B cell (primary cell): ENCODE results near the gene STK17B. TPM values are rescaled to one million over a fixed set of nuclear protein-coding genes. Genes with fewer than 3 reads are reported as not detected.

Source experiments
- ATAC-seq: fragments of 200-7000 bp; cut with Tn5 transposase; one replicate; pipeline ENCODE4 v1.10.0; 2021; ENCODE audit warnings: low read depth, mild to moderate bottlenecking, moderate number of reproducible peaks, moderate library complexity
- CTCF ChIA-PET: fragments of 350-600 bp; sonication (Branson Sonifier 250); formaldehyde crosslinking; loops from one replicate; lab custom pipeline; 2021; ENCODE audit warnings: antibody characterized with exemption, inconsistent platforms; lab: Charles Lee
- POLR2A ChIA-PET: fragments of 350-600 bp; sonication (Branson Sonifier 250); formaldehyde crosslinking; loops from one replicate; lab custom pipeline; 2021; ENCODE audit warnings: antibody characterized with exemption; lab: Charles Lee
- DNase-seq: peaks from one replicate; pipeline ENCODE4 v3.0.0; 2013
- H2AFZ ChIP-seq: 2 replicates; pipeline ENCODE4 v1.6.1; 2012; ENCODE audit warnings: mild to moderate bottlenecking, low read depth, low read length; ENCODE audit not compliant: insufficient read depth, poor library complexity, severe bottlenecking
- H3K27ac ChIP-seq, 2 donors: 1 replicate in 1 of 2; 2 replicates in 1 of 2; pipeline ENCODE4 v1.5.1; 2012 to 2013; ENCODE audit warnings: low read length in 2 of 2, mild to moderate bottlenecking in 2 of 2, moderate library complexity in 1 of 2
- H3K27me3 ChIP-seq, 4 experiments: fragments of 200-600 bp in 1 of 4; sonication (generic) in 1 of 4; replicated peaks in 1 of 4; 1 replicate in 2 of 4; 2 replicates in 2 of 4; pipeline versions ENCODE4 v1.6.1 to v1.7.0; 2013 to 2016; ENCODE audit warnings: low read length in 3 of 4, mild to moderate bottlenecking in 2 of 4, mixed read lengths in 1 of 4, moderate library complexity in 1 of 4; ENCODE audit not compliant: insufficient read depth in 4 of 4, control insufficient read depth in 3 of 4; ENCODE audit errors: control extremely low read depth in 1 of 4
- H3K36me3 ChIP-seq, 2 experiments: replicated peaks in 1 of 2; 1 replicate in 1 of 2; 2 replicates in 1 of 2; pipeline versions ENCODE4 v1.6.1 to v1.7.1; 2013; ENCODE audit warnings: low read length in 1 of 2; ENCODE audit not compliant: insufficient read depth in 2 of 2, control insufficient read depth in 1 of 2; ENCODE audit errors: control extremely low read depth in 1 of 2, extremely low read depth in 1 of 2
- H3K4me1 ChIP-seq, 2 donors: fragments of 200-600 bp in 1 of 2; sonication (generic) in 1 of 2; 1 replicate in 1 of 2; 2 replicates in 1 of 2; pipeline versions ENCODE4 v1.5.1 to v1.6.1; 2013 to 2017; ENCODE audit warnings: low read length in 2 of 2; ENCODE audit not compliant: control insufficient read depth in 2 of 2, insufficient read depth in 2 of 2
- H3K4me2 ChIP-seq: replicated peaks from 2 replicates; pipeline ENCODE3; 2012; ENCODE audit warnings: mild to moderate bottlenecking, low read depth, low read length; ENCODE audit not compliant: poor library complexity, severe bottlenecking
- H3K4me3 ChIP-seq, 5 experiments: fragments of 200-600 bp in 1 of 5; sonication (generic) in 1 of 5; 1 replicate in 3 of 5; 2 replicates in 2 of 5; pipeline versions ENCODE4 v1.5.1 to v1.7.0; 2011 to 2016; ENCODE audit warnings: low read length in 4 of 5, mild to moderate bottlenecking in 4 of 5, low read depth in 2 of 5, control low read depth in 1 of 5, moderate library complexity in 1 of 5; ENCODE audit not compliant: insufficient read depth in 1 of 5; ENCODE audit errors: control extremely low read depth in 1 of 5, extremely low read depth in 1 of 5
- H3K79me2 ChIP-seq: fragments of 200-600 bp; sonication (generic); one replicate; pipeline ENCODE4 v1.6.0; 2016; ENCODE audit warnings: low read length; ENCODE audit not compliant: control insufficient read depth, insufficient read depth
- H3K9ac ChIP-seq: fragments of 200-600 bp; sonication (generic); 2 replicates; pipeline ENCODE4 v1.6.1; 2017; ENCODE audit warnings: mild to moderate bottlenecking, low read length, moderate library complexity
- H3K9me3 ChIP-seq, 3 donors: one replicate each; pipeline versions ENCODE4 v1.6.1 to v1.7.1; 2013; ENCODE audit warnings: low read length in 2 of 3; ENCODE audit not compliant: control insufficient read depth in 2 of 3, insufficient read depth in 1 of 3; ENCODE audit errors: control extremely low read depth in 1 of 3
- H4K20me1 ChIP-seq: 2 replicates; pipeline ENCODE4 v1.6.0; 2012; ENCODE audit warnings: mild to moderate bottlenecking, low read length; ENCODE audit not compliant: insufficient read depth, control insufficient read depth, poor library complexity, severe bottlenecking
- H3K27ac Mint-ChIP-seq: one replicate; pipeline ENCODE4 v1.8.0; 2021; ENCODE audit warnings: mixed read lengths
- H3K27me3 Mint-ChIP-seq: one replicate; pipeline ENCODE4 v1.8.0; 2021; ENCODE audit warnings: mixed read lengths
- H3K4me1 Mint-ChIP-seq: one replicate; pipeline ENCODE4 v1.8.0; 2021; ENCODE audit warnings: mixed read lengths
- H3K4me3 Mint-ChIP-seq: one replicate; pipeline ENCODE4 v1.8.0; 2021; ENCODE audit warnings: mixed read lengths
- H3K9me3 Mint-ChIP-seq: one replicate; pipeline ENCODE4 v1.8.0; 2022; ENCODE audit warnings: mixed read lengths; ENCODE audit not compliant: insufficient read depth
- EZH2 ChIP-seq: IDR thresholded peaks from 2 replicates; pipeline ENCODE4 v1.6.1; 2012; ENCODE audit warnings: borderline replicate concordance, low read depth, mild to moderate bottlenecking, moderate library complexity, low read length; ENCODE audit not compliant: insufficient read depth, poor library complexity, severe bottlenecking
- WGBS: methylation state at CpG from one replicate; pipeline ENCODE4 v1.1.5; 2013; ENCODE audit warnings: missing lambda C conversion rate; ENCODE audit not compliant: insufficient coverage; 5-methylcytosine and 5-hydroxymethylcytosine counted together
- intact Hi-C: fragments of 100-400 bp; cut with micrococcal nuclease; formaldehyde crosslinking; loops from one replicate; pipeline ENCODE4 v1.10.0; 2022
- polyA plus RNA-seq: library from polyadenylated mRNA; depleted of rRNA; stranded (reverse); fragments of >200 nt; gene quantifications from 2 replicates; pipeline ENCODE4 v1.2.3, GENCODE V29; 2012
- total RNA-seq, 2 donors: library from RNA; stranded (reverse); fragments of 120-200 nt in 1 of 2; gene quantifications; 1 replicate in 1 of 2; 2 replicates in 1 of 2; pipeline versions ENCODE4 v1.2.3 to v1.2.4, GENCODE V29; 2013 to 2022
- TF ChIP-seq, protein P1 (sequence below): fragments of 200-600 bp; IDR thresholded peaks from one replicate; pipeline ENCODE4 v1.8.0; 2022; ENCODE audit warnings: antibody characterized with exemption, mild to moderate bottlenecking

The STK17B gene
- total and polyA plus RNA-seq, 2 donors (not counting 1 experiment from before 2014, with no cell fraction given) = 120 to 249 TPM

DNA sequence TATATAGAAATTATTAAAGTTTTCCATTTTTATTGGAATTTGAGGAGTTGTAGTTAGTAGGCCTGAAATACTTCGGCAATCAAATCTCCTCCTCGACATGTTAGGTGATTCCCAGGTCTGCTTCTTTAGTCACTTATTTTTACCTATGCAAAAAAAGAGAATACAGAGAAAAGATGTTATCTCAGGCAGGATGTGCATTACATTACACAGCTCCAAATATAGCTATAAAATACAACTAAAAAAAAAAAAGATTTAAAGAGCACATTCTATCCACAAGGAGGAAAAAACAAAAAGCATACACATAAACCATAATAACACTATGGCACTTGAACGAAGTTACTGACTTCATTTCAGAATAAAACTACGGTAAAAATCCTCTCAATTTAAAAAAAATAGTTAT is 8.1 kb downstream of the STK17B start:
- no peak overlapping the region for H2AFZ ChIP-seq
- ChIA-PET POLR2A (interaction anchor here (0.5 to 2.0 kb wide), 5 partner anchors 7 to 974 kb away, joined by 3 to 7 read pairs (median 5); partner anchors contain the start of gene STK17B), CTCF (interaction anchor here (0.6 to 11.8 kb wide), 8 partner anchors 13 to 290 kb away, joined by 3 to 109 read pairs (median 4); no protein-coding TSS in a partner anchor)
- H3K4me3 ChIP-seq = peak overlapping the region in 1 of 5 experiments; percentile 37
- Mint-ChIP-seq H3K9me3 (no peaks in the 10 kb centered on the region), H3K4me3 (peak overlapping the region; percentile 56), H3K4me1 (peaks cover 71% of the 10 kb centered on the region), H3K27ac (peak overlapping the region; percentile 64), H3K27me3 (no peaks in the 10 kb centered on the region)
- H3K4me2 ChIP-seq = peak overlapping the region; percentile 76
- peak overlapping the region; percentile 47 for H3K9ac ChIP-seq
- no peaks in the 10 kb centered on the region for H3K27me3 ChIP-seq
- DNase-seq (no peak), ATAC-seq (no peak)
- intact Hi-C loops = no loop called here
- peaks cover 70 to 85% of the 10 kb centered on the region in 2 donors for H3K4me1 ChIP-seq
- H3K9me3 ChIP-seq = no peaks in the 10 kb centered on the region
- peak overlapping the region; percentile 51 to 96 for H3K27ac ChIP-seq
- TF ChIP-seq, protein P1, sequence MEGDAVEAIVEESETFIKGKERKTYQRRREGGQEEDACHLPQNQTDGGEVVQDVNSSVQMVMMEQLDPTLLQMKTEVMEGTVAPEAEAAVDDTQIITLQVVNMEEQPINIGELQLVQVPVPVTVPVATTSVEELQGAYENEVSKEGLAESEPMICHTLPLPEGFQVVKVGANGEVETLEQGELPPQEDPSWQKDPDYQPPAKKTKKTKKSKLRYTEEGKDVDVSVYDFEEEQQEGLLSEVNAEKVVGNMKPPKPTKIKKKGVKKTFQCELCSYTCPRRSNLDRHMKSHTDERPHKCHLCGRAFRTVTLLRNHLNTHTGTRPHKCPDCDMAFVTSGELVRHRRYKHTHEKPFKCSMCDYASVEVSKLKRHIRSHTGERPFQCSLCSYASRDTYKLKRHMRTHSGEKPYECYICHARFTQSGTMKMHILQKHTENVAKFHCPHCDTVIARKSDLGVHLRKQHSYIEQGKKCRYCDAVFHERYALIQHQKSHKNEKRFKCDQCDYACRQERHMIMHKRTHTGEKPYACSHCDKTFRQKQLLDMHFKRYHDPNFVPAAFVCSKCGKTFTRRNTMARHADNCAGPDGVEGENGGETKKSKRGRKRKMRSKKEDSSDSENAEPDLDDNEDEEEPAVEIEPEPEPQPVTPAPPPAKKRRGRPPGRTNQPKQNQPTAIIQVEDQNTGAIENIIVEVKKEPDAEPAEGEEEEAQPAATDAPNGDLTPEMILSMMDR = no peak
- no peak for TF ChIP-seq EZH2
- peaks cover 100% of the 10 kb centered on the region for H3K79me2 ChIP-seq
- H3K36me3 ChIP-seq = peaks cover 5 to 53% of the 10 kb centered on the region in 2 experiments
- H4K20me1 ChIP-seq = peaks cover 49% of the 10 kb centered on the region
- no CpG with 5 or more reads among the region's 4 CpGs for WGBS

DNA sequence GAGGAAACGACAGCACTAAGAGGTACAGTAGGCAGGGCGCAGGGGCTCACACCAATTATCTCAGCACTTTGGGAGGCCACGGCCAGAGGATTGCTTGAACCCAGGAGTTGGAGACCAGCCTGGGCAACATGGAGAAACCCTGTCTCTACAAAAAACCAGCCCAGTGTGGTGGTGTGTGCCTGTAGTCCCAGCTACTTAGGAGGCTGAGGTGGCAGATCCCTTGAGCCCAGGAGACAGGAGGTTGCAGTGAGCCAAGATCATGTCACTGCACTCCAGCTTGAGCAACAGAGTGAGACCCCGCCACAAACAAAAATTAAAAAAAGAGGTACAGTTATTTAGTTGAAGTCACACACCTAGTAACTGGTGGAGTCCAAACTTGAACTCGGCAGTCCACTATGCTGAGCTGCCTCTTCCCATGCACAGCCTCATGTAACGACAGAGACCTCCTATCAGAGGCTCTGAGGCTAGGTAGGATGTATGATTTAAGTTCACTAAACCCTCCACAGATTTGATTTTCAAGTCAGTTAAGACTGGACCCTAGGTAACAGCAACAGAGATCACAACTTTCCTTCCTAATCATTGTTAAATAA is 8.7 kb downstream of the STK17B start:
- POLR2A ChIA-PET = interaction anchor here (0.5 to 2.0 kb wide), 6 partner anchors 8 to 974 kb away, joined by 3 to 7 read pairs (median 4); partner anchors contain the start of gene STK17B
- Histone ChIP-seq H3K4me1 (peaks cover 70 to 90% of the 10 kb centered on the region in 2 donors), H4K20me1 (peaks cover 48% of the 10 kb centered on the region)

More for the DNA sequence above, 8.7 kb downstream of the STK17B start:
- Histone ChIP-seq H3K9ac (peak overlapping the region; percentile 47), H3K9me3 (no peaks in the 10 kb centered on the region), H3K4me2 (peak overlapping the region; percentile 76), H3K36me3 (peaks cover 5 to 58% of the 10 kb centered on the region in 2 experiments), H2AFZ (no peak overlapping the region), H3K27ac (peak overlapping the region; percentile 51 to 96), H3K4me3 (peak overlapping the region in 3 of 5 experiments; percentile 8 to 37 (median 16)), H3K27me3 (no peaks in the 10 kb centered on the region), H3K79me2 (peaks cover 100% of the 10 kb centered on the region)
- peak overlapping the region; percentile 68 for H3K27ac Mint-ChIP-seq
- 14% methylated on average over 1 of the region's 6 CpGs for WGBS
- intact Hi-C loops = no loop called here
- H3K4me1 Mint-ChIP-seq = peaks cover 70% of the 10 kb centered on the region
- no peak for DNase-seq
- CTCF ChIA-PET = interaction anchor here (1.0 to 11.8 kb wide), 6 partner anchors 13 to 291 kb away, joined by 3 to 109 read pairs (median 4); no protein-coding TSS in a partner anchor
- TF ChIP-seq EZH2 = no peak
- TF ChIP-seq, protein P1 = no peak
- no peaks in the 10 kb centered on the region for H3K9me3 Mint-ChIP-seq
- H3K4me3 Mint-ChIP-seq = peak overlapping the region; percentile 78
- H3K27me3 Mint-ChIP-seq = no peaks in the 10 kb centered on the region
- ATAC-seq = no peak
